Endothelial cell of umbilical vein (primary cell): Measurements from ENCODE around the gene ALK.

ENCODE experiments used
- CTCF ChIP-seq, 2 donors: IDR thresholded peaks; 1 replicate in 1 of 2; 2 replicates in 1 of 2; pipeline ENCODE4 v1.5.1; 2011; ENCODE audit warnings: low read length in 2 of 2, mild to moderate bottlenecking in 2 of 2, moderate library complexity in 2 of 2, control low read depth in 1 of 2, inconsistent platforms in 1 of 2, low read depth in 1 of 2; ENCODE audit not compliant: insufficient read depth in 1 of 2; ENCODE audit errors: extremely low read depth in 1 of 2
- EZH2 ChIP-seq: IDR thresholded peaks from 2 replicates; pipeline ENCODE4 v1.6.1; 2012; ENCODE audit warnings: borderline replicate concordance, low read depth, mild to moderate bottlenecking, moderate library complexity, low read length, inconsistent platforms; ENCODE audit not compliant: severe bottlenecking
- MYC ChIP-seq: IDR thresholded peaks from one replicate; pipeline ENCODE4 v1.6.1; 2011; ENCODE audit warnings: mild to moderate bottlenecking, low read depth, low read length
- POLR2A ChIP-seq: IDR thresholded peaks from 2 replicates; pipeline ENCODE4 v1.6.1; 2012; ENCODE audit warnings: low read depth, mild to moderate bottlenecking, control low read depth, low read length

- TF ChIP-seq CTCF (IDR thresholded peaks at IDR 0.05; ENCODE audit: extremely low read depth in 1 of 2, insufficient read depth in 1 of 2, low read depth in 1 of 2, low read length in 2 of 2), result no peak
- TF ChIP-seq EZH2, result no peak
- TF ChIP-seq POLR2A, result no peak
- no peak for TF ChIP-seq MYC
These were observed 1.2 kb upstream of the ALK start for GRCh38 chr2:29922605-29923004.
